Suprapubic skin (tissue), 4 donors: ENCODE measurements around the gene FMNL2.

Experiments used
- EP300 ChIP-seq: sonication (generic); formaldehyde crosslinking; IDR thresholded peaks from one replicate; pipeline ENCODE4 v1.6.1; 2017; ENCODE audit warnings: antibody characterized with exemption
- POLR2A ChIP-seq, 2 donors: fragments of 450-650 bp; IDR thresholded peaks; one replicate each; pipeline ENCODE4 v1.6.1; 2017; ENCODE audit warnings: antibody characterized with exemption in 2 of 2, mild to moderate bottlenecking in 2 of 2, moderate library complexity in 2 of 2
- POLR2AphosphoS5 ChIP-seq, 3 donors: sonication (generic); formaldehyde crosslinking; IDR thresholded peaks; one replicate each; pipeline ENCODE4 v1.6.1; 2017; ENCODE audit warnings: antibody characterized with exemption in 3 of 3
- TF ChIP-seq, protein P1 (sequence below), 2 donors: fragments of 200-600 bp in 1 of 2; fragments of 450-650 bp in 1 of 2; sonication (generic) in 1 of 2; IDR thresholded peaks; one replicate each; pipeline ENCODE4 v1.5.1; 2016 to 2019; ENCODE audit warnings: antibody characterized with exemption in 2 of 2, mild to moderate bottlenecking in 1 of 2, moderate library complexity in 1 of 2

DNA sequence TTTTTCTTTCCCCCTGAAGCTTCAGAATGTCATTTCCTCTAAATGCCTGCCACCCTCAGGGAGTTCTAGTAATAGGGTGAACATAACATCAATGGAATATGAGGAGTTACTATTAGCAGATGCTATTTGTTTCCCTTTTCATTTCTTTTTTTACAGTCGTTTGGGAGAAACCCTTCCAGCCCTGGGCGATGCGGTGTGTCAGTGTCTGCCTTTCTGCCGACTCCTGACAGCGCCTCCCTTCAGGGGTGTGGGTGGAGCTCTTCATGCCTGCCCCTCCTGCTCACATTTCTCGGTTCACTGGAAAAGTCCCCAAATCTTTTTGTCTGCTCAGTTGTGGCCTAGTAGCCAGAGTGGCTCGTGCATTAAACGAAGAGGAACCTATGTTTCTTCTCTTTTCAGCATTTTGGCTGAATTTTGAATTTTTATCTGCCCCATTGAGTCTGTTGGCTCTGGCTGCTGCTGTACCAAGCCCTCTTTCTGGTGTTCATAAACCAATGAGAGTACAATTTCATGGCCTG, 72.3 kb downstream of the FMNL2 start:
- no peak for TF ChIP-seq EP300
- TF ChIP-seq, protein P1, sequence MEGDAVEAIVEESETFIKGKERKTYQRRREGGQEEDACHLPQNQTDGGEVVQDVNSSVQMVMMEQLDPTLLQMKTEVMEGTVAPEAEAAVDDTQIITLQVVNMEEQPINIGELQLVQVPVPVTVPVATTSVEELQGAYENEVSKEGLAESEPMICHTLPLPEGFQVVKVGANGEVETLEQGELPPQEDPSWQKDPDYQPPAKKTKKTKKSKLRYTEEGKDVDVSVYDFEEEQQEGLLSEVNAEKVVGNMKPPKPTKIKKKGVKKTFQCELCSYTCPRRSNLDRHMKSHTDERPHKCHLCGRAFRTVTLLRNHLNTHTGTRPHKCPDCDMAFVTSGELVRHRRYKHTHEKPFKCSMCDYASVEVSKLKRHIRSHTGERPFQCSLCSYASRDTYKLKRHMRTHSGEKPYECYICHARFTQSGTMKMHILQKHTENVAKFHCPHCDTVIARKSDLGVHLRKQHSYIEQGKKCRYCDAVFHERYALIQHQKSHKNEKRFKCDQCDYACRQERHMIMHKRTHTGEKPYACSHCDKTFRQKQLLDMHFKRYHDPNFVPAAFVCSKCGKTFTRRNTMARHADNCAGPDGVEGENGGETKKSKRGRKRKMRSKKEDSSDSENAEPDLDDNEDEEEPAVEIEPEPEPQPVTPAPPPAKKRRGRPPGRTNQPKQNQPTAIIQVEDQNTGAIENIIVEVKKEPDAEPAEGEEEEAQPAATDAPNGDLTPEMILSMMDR (IDR thresholded peaks at IDR 0.05), result no peak
- no peak for TF ChIP-seq POLR2AphosphoS5 (IDR thresholded peaks at IDR 0.05)
- TF ChIP-seq POLR2A (IDR thresholded peaks at IDR 0.05), result no peak
